GM23248 (cell line): Measurements from ENCODE around the gene MCTP2.

Experiments
- EZH2 ChIP-seq: fragments of 200-600 bp; sonication (generic); IDR thresholded peaks from 2 replicates; pipeline ENCODE4 v1.6.1; 2018; ENCODE audit warnings: antibody characterized with exemption, mild to moderate bottlenecking; ENCODE audit not compliant: insufficient read depth, poor library complexity, severe bottlenecking
- EZH2phosphoT487 ChIP-seq: fragments of 200-600 bp; sonication (generic); IDR thresholded peaks from 2 replicates; pipeline ENCODE4 v1.6.1; 2018; ENCODE audit warnings: antibody characterized with exemption, moderate library complexity, mild to moderate bottlenecking, low read depth; ENCODE audit not compliant: insufficient read depth

DNA sequence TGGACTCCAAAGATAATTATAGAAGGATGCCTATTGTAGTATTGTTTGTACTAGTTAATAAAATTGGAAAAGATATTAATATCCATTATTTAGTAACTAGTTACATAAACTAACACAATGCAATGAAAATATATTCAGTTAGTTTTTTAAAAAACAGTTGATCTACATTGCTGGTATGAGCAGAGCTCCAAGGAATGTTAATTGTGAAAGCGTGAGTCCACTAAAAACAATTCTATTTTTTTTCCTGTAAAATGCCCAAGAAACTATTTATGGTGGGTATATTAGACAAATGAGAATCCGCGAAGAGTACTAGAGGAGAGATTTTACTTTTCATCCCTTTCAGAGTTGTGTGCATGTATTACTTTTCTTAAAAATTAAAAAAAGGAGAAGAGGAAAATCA, 104.3 kb downstream of the MCTP2 start:
- no peak for TF ChIP-seq EZH2phosphoT487
- no peak for TF ChIP-seq EZH2
